ENCODE data around the gene PRPS1.

PRPS1 gene

DNA sequence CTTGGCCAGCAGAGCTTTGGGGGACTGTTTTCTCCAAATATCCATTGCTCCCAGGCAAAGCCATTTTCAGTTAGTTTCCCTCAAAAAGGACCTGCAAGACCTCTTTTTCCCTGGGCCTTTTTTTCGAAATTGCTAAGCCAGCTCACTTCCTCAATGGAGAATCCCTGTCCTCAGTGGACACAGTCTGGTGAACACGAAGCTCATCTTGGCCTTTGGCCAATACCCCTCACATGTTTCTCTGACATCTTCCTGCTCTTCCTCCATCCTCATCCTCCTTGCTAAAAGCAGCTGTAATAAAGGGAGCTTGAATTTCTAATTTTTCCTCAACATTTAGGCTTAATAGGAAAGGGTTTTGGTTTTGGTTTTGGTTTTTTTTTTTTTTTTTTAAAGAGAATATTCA, 17.6 kb upstream of the PRPS1 start:
- TF ChIP-seq, protein P1, sequence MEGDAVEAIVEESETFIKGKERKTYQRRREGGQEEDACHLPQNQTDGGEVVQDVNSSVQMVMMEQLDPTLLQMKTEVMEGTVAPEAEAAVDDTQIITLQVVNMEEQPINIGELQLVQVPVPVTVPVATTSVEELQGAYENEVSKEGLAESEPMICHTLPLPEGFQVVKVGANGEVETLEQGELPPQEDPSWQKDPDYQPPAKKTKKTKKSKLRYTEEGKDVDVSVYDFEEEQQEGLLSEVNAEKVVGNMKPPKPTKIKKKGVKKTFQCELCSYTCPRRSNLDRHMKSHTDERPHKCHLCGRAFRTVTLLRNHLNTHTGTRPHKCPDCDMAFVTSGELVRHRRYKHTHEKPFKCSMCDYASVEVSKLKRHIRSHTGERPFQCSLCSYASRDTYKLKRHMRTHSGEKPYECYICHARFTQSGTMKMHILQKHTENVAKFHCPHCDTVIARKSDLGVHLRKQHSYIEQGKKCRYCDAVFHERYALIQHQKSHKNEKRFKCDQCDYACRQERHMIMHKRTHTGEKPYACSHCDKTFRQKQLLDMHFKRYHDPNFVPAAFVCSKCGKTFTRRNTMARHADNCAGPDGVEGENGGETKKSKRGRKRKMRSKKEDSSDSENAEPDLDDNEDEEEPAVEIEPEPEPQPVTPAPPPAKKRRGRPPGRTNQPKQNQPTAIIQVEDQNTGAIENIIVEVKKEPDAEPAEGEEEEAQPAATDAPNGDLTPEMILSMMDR (IDR thresholded peaks at IDR 0.05) = no peak
- no peak for TF ChIP-seq ZFX (IDR thresholded peaks at IDR 0.05; ENCODE audit: borderline replicate concordance)
- H3K27ac ChIP-seq = no peak overlapping the region

DNA sequence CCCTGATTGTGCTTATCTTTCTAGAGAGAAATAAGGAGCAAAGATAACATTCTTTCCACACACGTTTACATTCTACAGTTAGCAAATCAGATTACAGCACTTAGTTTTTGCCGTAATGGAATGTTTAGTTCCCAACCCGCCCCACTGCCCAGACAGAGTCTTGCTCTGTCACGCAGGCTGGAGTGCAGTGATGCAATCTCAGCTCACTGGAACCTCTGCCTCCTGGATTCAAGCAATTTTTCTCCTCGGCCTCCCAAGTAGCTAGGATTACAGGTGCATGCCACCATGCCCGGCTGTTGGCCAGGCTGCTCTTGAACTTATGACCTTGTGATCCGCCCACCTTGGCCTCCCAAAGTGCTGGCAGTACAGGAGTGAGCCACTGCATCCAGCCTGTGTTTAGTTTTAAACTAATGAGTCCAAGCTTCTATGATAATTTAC, 8.4 kb upstream of the PRPS1 start:
- TF ChIP-seq, protein P1 (IDR thresholded peaks at IDR 0.05) = no peak
- TF ChIP-seq ZFX (IDR thresholded peaks at IDR 0.05; ENCODE audit: borderline replicate concordance) = no peak
- H3K27ac ChIP-seq = no peak overlapping the region

DNA sequence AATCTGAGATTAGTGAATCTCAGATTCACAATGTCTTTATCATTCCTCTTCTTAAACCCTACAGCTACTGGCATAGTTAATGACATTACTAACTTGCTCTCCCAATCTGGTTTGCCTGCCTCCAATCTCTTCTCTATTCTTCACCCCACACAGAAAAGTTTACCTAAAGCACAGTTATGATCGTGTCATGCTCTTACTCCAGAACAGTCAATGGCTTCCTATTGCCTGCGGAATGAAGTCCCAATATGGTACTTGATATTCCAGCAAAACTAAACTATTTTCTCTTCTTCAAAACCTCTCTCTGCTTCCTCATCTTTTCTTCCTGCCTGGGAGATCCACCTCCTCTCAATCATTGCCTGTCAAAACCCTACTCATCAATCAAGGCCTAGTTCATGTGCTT, 3.4 kb upstream of the PRPS1 start:
- no peak overlapping the region for H3K27ac ChIP-seq
- TF ChIP-seq, protein P1 (IDR thresholded peaks at IDR 0.05) = no peak
- no peak for TF ChIP-seq ZFX (IDR thresholded peaks at IDR 0.05; ENCODE audit: borderline replicate concordance)

DNA sequence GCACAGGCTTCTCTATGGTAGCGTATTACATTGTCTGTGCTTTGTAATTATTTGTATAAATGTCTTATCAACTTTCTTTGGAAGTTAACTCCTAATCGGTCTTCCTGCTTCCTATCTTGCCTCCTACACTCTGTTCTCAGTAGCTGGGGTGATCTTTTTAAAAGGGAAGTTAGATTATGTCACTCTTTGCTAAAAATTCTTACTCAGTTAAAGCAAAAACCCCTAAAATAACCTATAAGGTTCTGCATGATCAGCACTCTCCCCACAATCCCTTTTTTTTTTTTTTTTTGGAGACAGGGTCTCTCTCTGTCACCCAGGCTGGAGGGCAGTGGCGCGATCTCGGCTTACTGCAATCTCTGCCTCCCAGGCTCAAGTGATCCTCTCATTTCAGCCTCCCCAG, 2.6 kb upstream of the PRPS1 start:
- no peak for TF ChIP-seq ZFX (IDR thresholded peaks at IDR 0.05; ENCODE audit: borderline replicate concordance)
- TF ChIP-seq, protein P1 (IDR thresholded peaks at IDR 0.05) = no peak
- H3K27ac ChIP-seq = peak overlapping the region; percentile 86

DNA sequence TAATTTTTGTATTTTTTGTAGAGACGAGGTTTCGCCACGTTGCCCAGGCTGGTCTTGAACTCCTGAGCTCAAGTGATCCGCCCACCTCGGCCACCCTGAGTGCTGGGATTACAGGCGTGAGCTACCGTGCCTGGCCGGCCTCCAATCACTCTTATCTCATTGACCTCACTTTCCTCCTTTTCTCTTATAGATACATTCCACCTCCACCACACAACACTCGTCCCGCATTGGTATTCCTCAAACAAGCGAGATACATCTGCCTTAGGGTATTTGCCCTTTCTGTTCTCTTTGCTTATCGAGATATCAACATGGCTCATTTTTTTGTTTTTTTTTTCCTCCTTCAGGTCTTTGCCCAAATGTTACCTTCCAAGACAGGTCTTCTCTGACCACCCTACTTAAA, 1.8 kb upstream of the PRPS1 start:
- TF ChIP-seq, protein P1 (IDR thresholded peaks at IDR 0.05) = no peak
- H3K27ac ChIP-seq = peak overlapping the region; percentile 86

DNA sequence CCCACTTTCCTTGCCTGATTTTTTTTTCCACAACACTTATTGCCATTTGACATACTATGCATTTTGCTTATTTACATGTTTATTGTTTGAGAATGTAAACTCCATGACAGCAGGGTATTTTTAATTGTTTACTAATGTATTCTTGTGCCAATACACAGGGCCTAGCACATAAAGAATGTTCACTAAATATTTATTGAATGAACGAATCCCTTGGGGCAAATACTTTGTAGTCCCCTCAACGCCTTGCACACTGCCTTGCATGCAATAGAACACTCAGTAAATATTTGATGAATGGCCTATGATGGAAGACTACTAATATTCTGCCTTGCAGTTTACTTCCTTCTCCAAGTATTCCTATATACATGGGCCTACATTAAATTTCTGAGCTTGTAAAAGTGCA, 1.4 kb upstream of the PRPS1 start:
- H3K27ac ChIP-seq = peak overlapping the region; percentile 86
- TF ChIP-seq ZFX (IDR thresholded peaks at IDR 0.05; ENCODE audit: borderline replicate concordance) = no peak
- TF ChIP-seq, protein P1 (IDR thresholded peaks at IDR 0.05) = no peak

DNA sequence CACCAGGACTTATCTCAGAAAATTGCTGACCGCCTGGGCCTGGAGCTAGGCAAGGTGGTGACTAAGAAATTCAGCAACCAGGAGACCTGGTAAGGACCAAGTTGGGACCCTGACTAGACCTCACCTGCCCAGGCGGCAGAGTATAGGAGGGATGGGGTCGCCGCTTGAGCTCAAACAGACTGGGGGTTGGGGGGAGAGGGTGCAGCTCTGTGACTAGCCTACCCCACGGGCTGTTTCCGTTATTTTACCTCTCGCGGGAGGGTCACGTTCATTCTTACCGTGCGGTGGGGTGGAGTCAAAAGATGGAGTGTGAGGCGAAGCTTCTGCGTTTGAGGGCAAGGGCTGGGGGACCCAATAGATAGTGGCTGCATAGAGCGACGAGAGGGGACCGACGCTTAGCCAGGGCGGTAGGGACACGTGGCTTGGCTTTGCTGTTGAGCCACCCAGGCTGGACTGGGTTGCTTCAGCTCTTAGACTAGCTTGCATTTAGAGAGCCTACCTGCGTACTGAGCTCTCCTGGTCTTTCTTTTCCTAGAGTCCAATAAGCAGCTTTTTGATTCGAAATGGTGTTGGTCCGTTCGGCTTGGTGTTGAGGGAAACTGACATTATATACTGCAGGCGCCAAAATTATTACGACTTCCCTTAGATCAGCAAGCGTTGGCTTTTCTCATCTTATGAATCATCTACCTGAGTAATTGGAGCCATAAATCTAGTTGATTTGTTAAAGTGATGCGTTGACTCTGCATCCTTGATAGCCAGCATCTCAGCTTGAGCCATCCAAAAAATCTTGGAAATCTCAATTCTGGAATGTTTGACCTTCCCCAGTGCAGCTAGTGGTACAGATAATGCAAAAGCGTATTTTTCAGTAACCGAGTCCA, 591 bp downstream of the PRPS1 start:
- no peak for TF ChIP-seq ZFX (IDR thresholded peaks at IDR 0.05; ENCODE audit: borderline replicate concordance)
- TF ChIP-seq, protein P1 (IDR thresholded peaks at IDR 0.05) = no peak

More for the DNA sequence above, 591 bp downstream of the PRPS1 start:
- peak overlapping the region; percentile 86 for H3K27ac ChIP-seq
